ENCODE results near the gene LGMN.
A peak's percentile ranks its signal among the peaks of the same experiment; 100 is the strongest.

LGMN gene

DNA sequence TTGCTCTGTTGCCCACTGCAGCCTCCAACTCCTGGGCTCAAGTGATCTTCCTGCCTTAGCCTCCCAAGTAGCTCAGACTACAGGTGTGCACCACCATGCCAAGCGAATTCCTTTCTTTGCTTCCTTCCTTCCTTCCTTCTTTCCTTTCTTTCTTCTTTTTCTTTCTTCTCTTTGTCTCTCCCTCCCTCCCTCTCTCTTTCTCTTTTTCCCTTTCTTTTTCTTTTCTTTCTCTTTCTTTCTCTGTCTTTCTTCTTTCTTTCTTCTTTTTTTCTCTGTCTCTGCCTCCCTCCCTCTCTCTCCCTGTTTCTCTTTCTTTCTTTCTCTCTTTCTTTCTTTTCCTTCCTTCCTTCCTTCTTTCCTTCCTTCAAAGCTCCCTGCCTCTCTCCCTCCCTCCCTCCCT is 52.9 kb downstream of the LGMN start:
- H3K4me3 ChIP-seq (replicated peaks; ENCODE audit: low read depth, low read length) = no peak overlapping the region
- DNase-seq (ENCODE audit: low read depth) = no peak
- TF ChIP-seq, protein P1, sequence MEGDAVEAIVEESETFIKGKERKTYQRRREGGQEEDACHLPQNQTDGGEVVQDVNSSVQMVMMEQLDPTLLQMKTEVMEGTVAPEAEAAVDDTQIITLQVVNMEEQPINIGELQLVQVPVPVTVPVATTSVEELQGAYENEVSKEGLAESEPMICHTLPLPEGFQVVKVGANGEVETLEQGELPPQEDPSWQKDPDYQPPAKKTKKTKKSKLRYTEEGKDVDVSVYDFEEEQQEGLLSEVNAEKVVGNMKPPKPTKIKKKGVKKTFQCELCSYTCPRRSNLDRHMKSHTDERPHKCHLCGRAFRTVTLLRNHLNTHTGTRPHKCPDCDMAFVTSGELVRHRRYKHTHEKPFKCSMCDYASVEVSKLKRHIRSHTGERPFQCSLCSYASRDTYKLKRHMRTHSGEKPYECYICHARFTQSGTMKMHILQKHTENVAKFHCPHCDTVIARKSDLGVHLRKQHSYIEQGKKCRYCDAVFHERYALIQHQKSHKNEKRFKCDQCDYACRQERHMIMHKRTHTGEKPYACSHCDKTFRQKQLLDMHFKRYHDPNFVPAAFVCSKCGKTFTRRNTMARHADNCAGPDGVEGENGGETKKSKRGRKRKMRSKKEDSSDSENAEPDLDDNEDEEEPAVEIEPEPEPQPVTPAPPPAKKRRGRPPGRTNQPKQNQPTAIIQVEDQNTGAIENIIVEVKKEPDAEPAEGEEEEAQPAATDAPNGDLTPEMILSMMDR (IDR thresholded peaks at IDR 0.05; ENCODE audit: low read length, missing control alignments) = no peak

DNA sequence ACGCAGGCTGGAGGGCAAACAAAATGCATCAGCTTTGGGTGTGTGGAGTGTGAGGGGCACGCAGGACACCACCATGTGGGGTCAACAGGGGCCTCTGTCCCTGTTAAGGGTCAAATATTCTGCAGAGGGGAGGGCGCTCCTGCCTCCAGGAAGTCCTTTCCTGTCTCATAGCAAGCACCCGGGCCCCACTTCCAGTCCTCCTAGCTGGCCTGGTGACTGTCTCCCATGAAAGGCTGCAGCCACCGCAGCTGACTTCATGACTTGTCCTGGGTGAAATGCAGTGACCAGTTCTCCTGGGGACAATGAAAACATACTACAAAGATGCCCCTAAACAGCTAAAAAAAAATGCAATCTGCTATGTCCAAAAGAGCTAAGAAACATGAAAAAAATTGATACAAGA is 53.6 kb downstream of the LGMN start:
- TF ChIP-seq, protein P1 (IDR thresholded peaks at IDR 0.05; ENCODE audit: low read length, missing control alignments) = no peak
- H3K4me3 ChIP-seq (replicated peaks; ENCODE audit: low read depth, low read length) = no peak overlapping the region
- DNase-seq (ENCODE audit: low read depth) = no peak

DNA sequence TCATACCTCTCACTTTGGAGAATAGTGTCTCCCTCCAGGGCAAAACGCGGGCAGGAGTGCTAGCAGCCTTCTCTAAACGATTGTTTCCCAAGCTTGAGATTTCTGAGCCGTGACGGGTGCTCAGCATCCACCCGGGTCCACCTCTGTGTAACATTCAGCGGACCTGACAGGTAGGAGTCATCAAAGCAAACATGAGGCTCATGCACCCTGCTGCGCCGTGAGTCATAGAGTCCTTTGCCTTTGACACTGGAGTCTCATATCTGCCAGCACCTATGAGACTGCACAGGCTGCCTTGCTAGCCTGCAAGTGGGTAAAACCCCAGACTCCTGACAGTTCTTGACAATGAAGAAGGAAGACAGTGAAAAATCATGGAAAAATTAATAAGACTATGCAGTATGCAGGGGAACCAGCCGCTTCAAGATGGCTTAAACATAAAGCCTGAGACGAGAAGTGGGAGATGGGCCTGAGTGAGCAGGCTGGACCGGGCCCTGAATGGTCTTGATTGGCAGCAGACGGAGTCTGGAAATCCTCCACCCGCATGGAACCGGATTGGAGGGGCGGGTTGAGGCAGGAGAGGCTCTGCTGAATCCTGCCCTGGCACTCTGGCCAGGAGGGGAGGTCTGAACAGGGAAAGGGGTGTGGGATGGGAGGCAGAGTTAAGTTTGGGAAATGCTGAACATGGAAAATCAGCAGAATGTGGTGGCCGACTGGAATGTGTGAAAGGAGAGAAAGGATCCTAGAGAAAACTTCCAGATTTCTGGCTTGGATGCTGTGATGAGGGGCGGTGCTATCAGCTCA is 54.2 kb downstream of the LGMN start:
- no peak for DNase-seq (ENCODE audit: low read depth)
- no peak overlapping the region for H3K4me3 ChIP-seq (replicated peaks; ENCODE audit: low read depth, low read length)
- TF ChIP-seq, protein P1 (IDR thresholded peaks at IDR 0.05; ENCODE audit: low read length, missing control alignments) = no peak

DNA sequence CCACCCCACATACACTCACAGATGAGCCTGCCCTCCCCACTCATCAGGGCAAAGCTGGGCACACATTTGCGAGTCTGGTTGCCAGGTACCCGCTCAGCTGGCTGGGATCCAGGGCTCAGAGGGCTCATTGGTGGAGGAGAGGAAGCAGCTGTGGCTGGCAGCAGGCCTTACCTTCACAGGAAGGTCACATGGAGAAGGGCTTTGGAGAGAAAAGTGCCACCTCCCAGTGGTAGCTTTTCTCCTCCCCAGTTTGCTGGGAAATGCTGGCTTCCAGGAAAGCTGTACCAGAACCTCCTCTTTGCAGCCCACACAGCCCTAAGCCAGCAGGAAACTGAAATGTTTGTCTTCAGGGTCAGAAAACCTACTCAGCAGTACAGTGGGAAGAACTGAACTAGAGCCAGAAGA is 55.6 kb downstream of the LGMN start:
- peak; percentile 50 for DNase-seq (ENCODE audit: low read depth)
- H3K4me3 ChIP-seq (replicated peaks; ENCODE audit: low read depth, low read length) = no peak overlapping the region
- TF ChIP-seq, protein P1 (IDR thresholded peaks at IDR 0.05; ENCODE audit: low read length, missing control alignments) = no peak

DNA sequence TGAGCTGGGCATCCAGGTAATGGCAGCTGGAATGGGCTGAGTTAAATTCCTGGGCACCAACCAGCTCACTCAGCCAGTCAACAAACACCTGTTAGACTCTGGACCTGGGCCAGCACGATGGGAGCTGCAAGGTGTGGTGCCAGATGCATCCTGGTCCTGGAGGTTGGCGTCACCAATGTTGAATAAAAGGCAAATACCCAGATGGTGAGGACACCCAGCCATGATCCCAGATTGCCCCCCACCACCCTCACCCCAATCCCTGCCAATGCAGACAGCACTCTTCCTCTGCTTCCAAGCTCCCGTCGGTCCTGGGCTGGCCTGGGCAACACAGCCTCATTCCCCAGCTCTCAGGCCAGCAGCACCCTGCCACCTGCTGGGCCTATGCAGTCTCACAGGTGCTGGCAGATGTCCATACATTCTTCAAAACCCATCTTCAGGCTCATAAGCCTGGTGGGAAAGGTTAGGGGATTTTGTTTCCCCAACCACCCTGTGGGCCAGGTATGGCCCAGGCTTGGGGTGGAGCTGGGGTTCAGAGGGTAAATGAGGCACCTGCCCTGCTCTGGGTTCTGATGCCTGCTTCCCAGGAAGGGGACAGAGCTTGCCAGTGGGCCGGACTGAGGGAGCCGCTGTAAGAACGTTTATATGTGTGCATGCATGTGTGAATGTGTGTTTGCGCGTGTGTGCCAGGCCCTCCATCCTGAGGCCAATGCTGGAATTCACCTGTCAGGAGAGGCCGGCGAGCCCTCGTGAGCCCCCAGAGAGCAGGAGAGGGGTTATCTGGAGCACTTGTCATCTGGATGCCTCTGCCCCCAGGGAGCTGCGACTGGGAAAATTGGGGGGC is 58.0 kb downstream of the LGMN start:
- TF ChIP-seq, protein P1 (IDR thresholded peaks at IDR 0.05; ENCODE audit: low read length, missing control alignments) = peak; percentile 60
- H3K4me3 ChIP-seq (replicated peaks; ENCODE audit: low read depth, low read length) = no peak overlapping the region
- DNase-seq (ENCODE audit: low read depth) = peak; percentile 65

DNA sequence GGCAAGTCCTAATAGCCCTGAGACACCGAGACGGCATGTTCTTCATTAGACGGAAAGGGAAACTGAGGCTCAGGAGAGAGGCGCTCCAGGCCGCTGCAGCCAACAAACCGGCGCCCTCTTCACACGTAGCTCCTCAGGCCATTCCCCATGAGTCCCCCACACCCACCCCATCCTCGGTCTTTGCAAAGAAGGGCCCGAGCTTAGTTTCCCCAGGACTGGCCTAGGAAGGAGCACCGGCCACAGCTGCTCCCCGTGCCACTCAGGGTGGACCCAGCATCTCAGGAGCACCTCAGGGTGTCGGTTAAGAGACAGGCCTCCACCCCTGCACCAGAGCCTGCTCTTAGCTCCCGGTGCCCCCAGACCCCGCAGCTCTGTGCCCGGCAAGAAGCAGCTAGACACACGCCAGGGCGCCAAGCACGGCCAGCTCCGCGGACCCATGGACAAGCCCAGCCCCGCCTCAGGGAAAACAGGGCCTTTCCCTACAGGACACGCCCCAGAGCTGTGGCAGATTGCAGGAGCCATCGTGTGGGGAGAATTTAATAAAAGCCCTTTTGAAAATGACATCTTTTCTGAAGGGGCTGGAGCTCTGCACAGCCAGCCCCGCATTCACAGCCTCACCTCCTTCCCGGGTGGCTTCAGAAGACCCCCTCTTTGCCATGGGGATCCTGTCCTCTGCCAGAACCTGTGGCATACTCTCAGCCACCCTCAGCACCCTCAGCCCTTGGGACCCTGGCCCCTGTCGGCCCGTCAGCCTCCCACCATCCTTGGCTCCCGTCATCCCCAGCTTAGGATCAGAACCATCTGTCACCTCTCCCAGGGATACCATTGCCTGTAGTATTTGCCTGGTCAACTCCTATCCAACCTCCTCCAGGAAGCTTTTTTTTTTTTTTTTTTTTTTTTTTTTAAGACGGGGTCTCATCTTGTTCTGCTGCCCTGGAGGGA is 59.7 kb downstream of the LGMN start:
- no peak for DNase-seq (ENCODE audit: low read depth)
- no peak overlapping the region for H3K4me3 ChIP-seq (replicated peaks; ENCODE audit: low read depth, low read length)
- TF ChIP-seq, protein P1 (IDR thresholded peaks at IDR 0.05; ENCODE audit: low read length, missing control alignments) = no peak
